CD14-positive monocyte (primary cell): ENCODE data around the gene PHACTR2. TPM values are rescaled to one million over a fixed set of nuclear protein-coding genes. Genes with fewer than 3 reads are reported as not detected.
A peak's percentile ranks its signal among the peaks of the same experiment; 100 is the strongest.

ENCODE experiments used
- DNase-seq, 3 donors: peaks; one replicate each; pipeline ENCODE4 v3.0.0-alpha.2; 2011 to 2022
- H2AFZ ChIP-seq: 2 replicates; pipeline ENCODE4 v1.6.0; 2012; ENCODE audit warnings: mild to moderate bottlenecking, low read depth, low read length, inconsistent platforms; ENCODE audit not compliant: insufficient read depth, poor library complexity, severe bottlenecking
- H3K27ac ChIP-seq, 2 donors: 1 replicate in 1 of 2; 2 replicates in 1 of 2; pipeline ENCODE4 v1.5.1; 2012 to 2013; ENCODE audit warnings: low read length in 2 of 2, control low read depth in 1 of 2, inconsistent platforms in 1 of 2, low read depth in 1 of 2, mild to moderate bottlenecking in 1 of 2
- H3K27me3 ChIP-seq, 2 donors: one replicate each; pipeline versions ENCODE4 v1.6.0 to v1.6.1; 2011 to 2013; ENCODE audit warnings: low read length in 2 of 2; ENCODE audit not compliant: control insufficient read depth in 2 of 2, insufficient read depth in 2 of 2
- H3K36me3 ChIP-seq, 2 donors: replicated peaks in 1 of 2; 1 replicate in 1 of 2; 2 replicates in 1 of 2; pipeline versions ENCODE4 v1.5.1 to v1.6.1; 2012 to 2013; ENCODE audit warnings: low read length in 2 of 2, control low read depth in 1 of 2, inconsistent platforms in 1 of 2, mild to moderate bottlenecking in 1 of 2; ENCODE audit not compliant: insufficient read depth in 2 of 2, control insufficient read depth in 1 of 2
- H3K4me1 ChIP-seq, 2 donors: 1 replicate in 1 of 2; 2 replicates in 1 of 2; pipeline versions ENCODE4 v1.5.1 to v1.6.1; 2012 to 2013; ENCODE audit warnings: low read length in 2 of 2, control low read depth in 1 of 2, inconsistent platforms in 1 of 2, mild to moderate bottlenecking in 1 of 2, moderate library complexity in 1 of 2; ENCODE audit not compliant: insufficient read depth in 2 of 2, control insufficient read depth in 1 of 2
- H3K4me2 ChIP-seq: replicated peaks from 2 replicates; pipeline ENCODE3; 2012; ENCODE audit warnings: low read length, moderate library complexity, mild to moderate bottlenecking; ENCODE audit not compliant: poor library complexity, severe bottlenecking; ENCODE audit errors: extremely low read depth
- H3K4me3 ChIP-seq, 3 experiments: fragments of 200-600 bp in 1 of 3; sonication (generic) in 1 of 3; replicated peaks in 1 of 3; 1 replicate in 2 of 3; 2 replicates in 1 of 3; pipeline ENCODE4 v1.5.1; 2011 to 2013; ENCODE audit warnings: low read length in 3 of 3, mild to moderate bottlenecking in 3 of 3, control low read depth in 2 of 3, low read depth in 2 of 3, inconsistent platforms in 1 of 3, moderate library complexity in 1 of 3
- H3K79me2 ChIP-seq: 2 replicates; pipeline ENCODE4 v1.6.0; 2012; ENCODE audit warnings: mild to moderate bottlenecking, control low read depth, inconsistent platforms, low read length, moderate library complexity; ENCODE audit not compliant: insufficient read depth
- H3K9ac ChIP-seq: 2 replicates; pipeline ENCODE4 v1.6.0; 2017; ENCODE audit warnings: low read length, mild to moderate bottlenecking; ENCODE audit not compliant: insufficient read depth, poor library complexity, severe bottlenecking
- H3K9me3 ChIP-seq, 2 donors: replicated peaks in 1 of 2; 1 replicate in 1 of 2; 2 replicates in 1 of 2; pipeline versions ENCODE4 v1.5.1 to v1.6.1; 2012 to 2013; ENCODE audit warnings: low read length in 2 of 2, control low read depth in 1 of 2; ENCODE audit not compliant: control insufficient read depth in 1 of 2, insufficient read depth in 1 of 2
- H4K20me1 ChIP-seq: 2 replicates; pipeline ENCODE4 v1.6.0; 2012; ENCODE audit warnings: mild to moderate bottlenecking, low read length, control low read depth, moderate library complexity; ENCODE audit not compliant: insufficient read depth
- H3K27ac Mint-ChIP-seq, 7 donors: one replicate each; pipeline ENCODE4 v1.8.0; 2020; ENCODE audit warnings: mild to moderate bottlenecking in 7 of 7, mixed read lengths in 7 of 7, moderate library complexity in 6 of 7, inconsistent platforms in 2 of 7
- H3K27me3 Mint-ChIP-seq, 3 donors: one replicate each; pipeline ENCODE4 v1.8.0; 2021 to 2022; ENCODE audit warnings: low read depth in 3 of 3, mild to moderate bottlenecking in 3 of 3, mixed read lengths in 3 of 3, moderate library complexity in 3 of 3, inconsistent platforms in 1 of 3
- H3K36me3 Mint-ChIP-seq, 2 donors: one replicate each; pipeline ENCODE4 v1.8.0; 2020; ENCODE audit warnings: mixed read lengths in 2 of 2, inconsistent platforms in 1 of 2, mild to moderate bottlenecking in 1 of 2
- H3K4me1 Mint-ChIP-seq: one replicate; pipeline ENCODE4 v1.8.0; 2020; ENCODE audit warnings: mild to moderate bottlenecking, mixed read lengths
- H3K4me3 Mint-ChIP-seq, 2 donors: one replicate each; pipeline ENCODE4 v1.8.0; 2020; ENCODE audit warnings: mild to moderate bottlenecking in 2 of 2, mixed read lengths in 2 of 2, moderate library complexity in 1 of 2
- H3K9me3 Mint-ChIP-seq, 7 donors: one replicate each; pipeline ENCODE4 v1.8.0; 2020 to 2022; ENCODE audit warnings: mixed read lengths in 7 of 7, mild to moderate bottlenecking in 6 of 7, moderate library complexity in 6 of 7, inconsistent platforms in 2 of 7
- WGBS: methylation state at CpG from one replicate; pipeline ENCODE4 v1.1.5; 2013; ENCODE audit warnings: missing lambda C conversion rate; ENCODE audit not compliant: insufficient coverage; 5-methylcytosine and 5-hydroxymethylcytosine counted together
- intact Hi-C, 2 donors: fragments of 100-400 bp; cut with micrococcal nuclease; formaldehyde crosslinking; loops; one replicate each; pipeline versions ENCODE4 v1.15.0 to v1.15.1; 2023
- polyA plus RNA-seq, 3 donors: library from polyadenylated mRNA; depleted of rRNA in 1 of 3; unstranded in 2 of 3; stranded (reverse) in 1 of 3; fragments of 300-500 nt in 2 of 3; fragments of >200 nt in 1 of 3; fragmentation: Illumina TruSeq in 2 of 3; gene quantifications; 1 replicate in 2 of 3; 2 replicates in 1 of 3; pipeline ENCODE4 v1.2.3, GENCODE V29; 2012 to 2021
- TF ChIP-seq, protein P1 (sequence below): fragments of 200-600 bp; IDR thresholded peaks from one replicate; pipeline ENCODE4 v1.8.0; 2022; ENCODE audit warnings: antibody characterized with exemption, mild to moderate bottlenecking

Gene PHACTR2
- polyA plus RNA-seq, 3 donors: 9.6 to 11.6 (median 11.2) TPM

DNA sequence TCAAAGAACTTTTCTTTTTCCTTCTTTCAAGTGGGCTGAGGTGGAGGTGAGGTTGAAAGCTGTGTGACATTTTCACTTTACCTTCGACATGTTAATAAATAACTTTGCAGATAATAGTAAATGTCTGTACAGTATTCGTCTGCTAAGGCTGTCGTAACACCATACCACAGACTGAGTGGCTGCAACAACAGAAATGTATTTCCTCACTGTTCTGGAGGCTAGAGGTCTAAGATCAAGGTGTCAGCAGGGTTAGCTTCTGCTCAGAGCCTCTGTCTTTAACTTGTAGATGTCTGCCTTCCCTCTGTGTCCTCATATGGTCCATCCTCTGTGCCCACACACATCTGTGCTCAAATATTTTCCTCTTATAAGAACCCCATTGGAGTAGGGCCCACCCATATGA is 14.9 kb downstream of the PHACTR2 start:
- WGBS: 30% methylated on average over 2 of the region's 3 CpGs
- H3K36me3 ChIP-seq: no peaks in the 10 kb centered on the region
- no peak overlapping the region for H2AFZ ChIP-seq
- Mint-ChIP-seq H3K27ac (peak overlapping the region in 2 of 7 donors; percentile 41 to 62), H3K36me3 (peaks cover 2 to 12% of the 10 kb centered on the region in 2 donors), H3K27me3 (no peaks in the 10 kb centered on the region), H3K4me1 (peaks cover 45% of the 10 kb centered on the region), H3K9me3 (peaks cover 0 to 5% (median 2%) of the 10 kb centered on the region in 7 donors), H3K4me3 (no peak overlapping the region)
- H3K4me1 ChIP-seq: peaks cover 25 to 28% of the 10 kb centered on the region in 2 donors
- H3K4me3 ChIP-seq: no peak overlapping the region
- peaks cover 21% of the 10 kb centered on the region for H4K20me1 ChIP-seq
- TF ChIP-seq, protein P1, sequence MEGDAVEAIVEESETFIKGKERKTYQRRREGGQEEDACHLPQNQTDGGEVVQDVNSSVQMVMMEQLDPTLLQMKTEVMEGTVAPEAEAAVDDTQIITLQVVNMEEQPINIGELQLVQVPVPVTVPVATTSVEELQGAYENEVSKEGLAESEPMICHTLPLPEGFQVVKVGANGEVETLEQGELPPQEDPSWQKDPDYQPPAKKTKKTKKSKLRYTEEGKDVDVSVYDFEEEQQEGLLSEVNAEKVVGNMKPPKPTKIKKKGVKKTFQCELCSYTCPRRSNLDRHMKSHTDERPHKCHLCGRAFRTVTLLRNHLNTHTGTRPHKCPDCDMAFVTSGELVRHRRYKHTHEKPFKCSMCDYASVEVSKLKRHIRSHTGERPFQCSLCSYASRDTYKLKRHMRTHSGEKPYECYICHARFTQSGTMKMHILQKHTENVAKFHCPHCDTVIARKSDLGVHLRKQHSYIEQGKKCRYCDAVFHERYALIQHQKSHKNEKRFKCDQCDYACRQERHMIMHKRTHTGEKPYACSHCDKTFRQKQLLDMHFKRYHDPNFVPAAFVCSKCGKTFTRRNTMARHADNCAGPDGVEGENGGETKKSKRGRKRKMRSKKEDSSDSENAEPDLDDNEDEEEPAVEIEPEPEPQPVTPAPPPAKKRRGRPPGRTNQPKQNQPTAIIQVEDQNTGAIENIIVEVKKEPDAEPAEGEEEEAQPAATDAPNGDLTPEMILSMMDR: no peak
- no peak overlapping the region for H3K27ac ChIP-seq
- intact Hi-C loops: no loop called here
- H3K9me3 ChIP-seq: no peaks in the 10 kb centered on the region
- DNase-seq: no peak
- no peaks in the 10 kb centered on the region for H3K27me3 ChIP-seq
- no peak overlapping the region for H3K4me2 ChIP-seq
- H3K79me2 ChIP-seq: peaks cover 51% of the 10 kb centered on the region
- H3K9ac ChIP-seq: no peak overlapping the region

- no peak overlapping the region for H3K4me3 Mint-ChIP-seq
- H2AFZ ChIP-seq: no peak overlapping the region
- TF ChIP-seq, protein P1: no peak
- H3K4me1 Mint-ChIP-seq: peaks cover 44% of the 10 kb centered on the region
- H3K9ac ChIP-seq: no peak overlapping the region
- peaks cover 14% of the 10 kb centered on the region for H4K20me1 ChIP-seq
- no peak for DNase-seq
- H3K9me3 ChIP-seq: no peaks in the 10 kb centered on the region
- H3K36me3 ChIP-seq: no peaks in the 10 kb centered on the region
- peaks cover 22 to 25% of the 10 kb centered on the region in 2 donors for H3K4me1 ChIP-seq
- intact Hi-C loops: no loop called here
- H3K27ac Mint-ChIP-seq: peak overlapping the region in 5 of 7 donors; percentile 70 to 81 (median 76)
- 5% methylated on average over 1 of the region's 2 CpGs for WGBS
- H3K9me3 Mint-ChIP-seq: peaks cover 0 to 5% (median 2%) of the 10 kb centered on the region in 7 donors
- peaks cover 3 to 4% of the 10 kb centered on the region in 2 donors for H3K36me3 Mint-ChIP-seq
- no peak overlapping the region for H3K4me3 ChIP-seq
- no peaks in the 10 kb centered on the region for H3K27me3 ChIP-seq
- no peak overlapping the region for H3K4me2 ChIP-seq
- peaks cover 0 to 2% (median 0%) of the 10 kb centered on the region in 3 donors for H3K27me3 Mint-ChIP-seq
- H3K27ac ChIP-seq: peak overlapping the region in 1 of 2 donors; percentile 78
- peaks cover 57% of the 10 kb centered on the region for H3K79me2 ChIP-seq
Observed at GRCh38 chr6:143694013-143694412, 16.2 kb downstream of the PHACTR2 start.
